ENCODE results near the gene ERC1.

GRCh38 chr12:1428671-1429070 is 437.6 kb downstream of the ERC1 start:
- TF ChIP-seq GATA2 (IDR thresholded peaks at IDR 0.05; ENCODE audit: low read depth, low read length) = no peak
- TF ChIP-seq GATA3 (IDR thresholded peaks at IDR 0.05; ENCODE audit: low read depth, low read length) = no peak
